Ascending aorta (tissue), 2 donors: ENCODE results near the gene AR. TPM values are rescaled to one million over a fixed set of nuclear protein-coding genes. Genes with fewer than 3 reads are reported as not detected.

Source experiments
- DNase-seq, 2 donors: peaks; one replicate each; pipeline ENCODE4 v3.0.0-alpha.2; 2019; ENCODE audit warnings: low spot score in 2 of 2
- H3K27ac ChIP-seq, 2 donors: fragments of 200-600 bp; sonication (generic); one replicate each; pipeline ENCODE4 v1.5.1; 2016 to 2017; ENCODE audit warnings: mild to moderate bottlenecking in 1 of 2
- H3K27me3 ChIP-seq: fragments of 200-600 bp; sonication (generic); one replicate; pipeline ENCODE4 v1.5.1; 2017
- H3K36me3 ChIP-seq, 2 donors: fragments of 200-600 bp; sonication (generic); one replicate each; pipeline ENCODE4 v1.5.1; 2016
- H3K4me1 ChIP-seq, 2 donors: fragments of 200-600 bp; sonication (generic); one replicate each; pipeline ENCODE4 v1.5.1; 2016 to 2017; ENCODE audit warnings: mild to moderate bottlenecking in 1 of 2
- H3K4me3 ChIP-seq, 2 donors: fragments of 200-600 bp; sonication (generic); one replicate each; pipeline ENCODE4 v1.5.1; 2016 to 2017; ENCODE audit warnings: mild to moderate bottlenecking in 1 of 2
- H3K9me3 ChIP-seq, 2 donors: fragments of 200-600 bp; sonication (generic); one replicate each; pipeline ENCODE4 v1.5.1; 2016
- CTCF ChIP-seq, 3 experiments: fragments of 200-600 bp in 2 of 3; fragments of 450-650 bp in 1 of 3; sonication (generic) in 2 of 3; IDR thresholded peaks; one replicate each; pipeline ENCODE4 v1.5.1; 2016 to 2019; ENCODE audit warnings: antibody characterized with exemption in 3 of 3, mild to moderate bottlenecking in 1 of 3, moderate library complexity in 1 of 3
- intact Hi-C: fragments of 100-400 bp; cut with DNase I; formaldehyde crosslinking; loops from one replicate; pipeline ENCODE4 v1.15.1; 2023
- total RNA-seq: library from RNA; depleted of rRNA; stranded (reverse); fragments of >200 nt; gene quantifications from one replicate; pipeline ENCODE4 v1.1.0, GENCODE V29; 2016

The AR gene
- total RNA-seq, 1 donor from 2014 or later, result 16.3 TPM

GRCh38 chrX:67607466-67607865, 63.6 kb downstream of the AR start:
- no peak overlapping the region for H3K27ac ChIP-seq
- no peaks in the 10 kb centered on the region for H3K27me3 ChIP-seq
- no peaks in the 10 kb centered on the region for H3K36me3 ChIP-seq
- no peak for DNase-seq
- no peaks in the 10 kb centered on the region for H3K4me1 ChIP-seq
- TF ChIP-seq CTCF (IDR thresholded peaks at IDR 0.05), result no peak
- no peak overlapping the region for H3K4me3 ChIP-seq
- intact Hi-C loops, result no loop called here
- H3K9me3 ChIP-seq, result no peaks in the 10 kb centered on the region

- DNase-seq, result no peak
- intact Hi-C loops, result no loop called here
- Histone ChIP-seq H3K36me3 (no peaks in the 10 kb centered on the region), H3K4me1 (no peaks in the 10 kb centered on the region), H3K27me3 (no peaks in the 10 kb centered on the region), H3K9me3 (peaks cover 0 to 14% of the 10 kb centered on the region in 2 donors), H3K27ac (no peak overlapping the region), H3K4me3 (no peak overlapping the region)
- no peak for TF ChIP-seq CTCF (IDR thresholded peaks at IDR 0.05)
These were observed 66.5 kb downstream of the AR start for GRCh38 chrX:67610282-67610681.

DNA sequence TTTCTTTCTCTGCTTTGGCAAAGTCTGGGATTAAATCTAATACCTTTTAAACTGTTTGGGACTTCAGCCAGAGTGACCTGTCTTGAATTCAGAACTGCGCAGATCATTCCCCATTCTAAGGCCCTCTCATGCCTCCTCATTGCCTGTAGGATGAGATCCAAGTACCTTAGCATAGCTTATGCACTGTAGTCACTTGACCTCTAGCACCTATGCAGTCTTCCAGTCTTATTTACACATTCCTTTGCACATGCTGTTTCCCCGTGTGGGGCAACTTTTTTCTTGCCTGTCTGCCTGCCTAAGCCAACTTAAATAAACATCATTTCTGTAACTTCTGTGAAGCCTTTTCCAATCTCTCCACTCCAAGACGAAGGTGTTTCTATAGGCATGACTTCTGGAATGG, 68.4 kb downstream of the AR start:
- peaks cover 0 to 17% of the 10 kb centered on the region in 2 donors for H3K9me3 ChIP-seq
- TF ChIP-seq CTCF (IDR thresholded peaks at IDR 0.05), result no peak
- intact Hi-C loops, result no loop called here

GRCh38 chrX:67613366-67613765, 69.5 kb downstream of the AR start:
- H3K9me3 ChIP-seq, result peaks cover 0 to 17% of the 10 kb centered on the region in 2 donors
- intact Hi-C loops, result no loop called here
- H3K4me1 ChIP-seq, result no peaks in the 10 kb centered on the region
- no peak overlapping the region for H3K27ac ChIP-seq
- no peaks in the 10 kb centered on the region for H3K27me3 ChIP-seq
- H3K36me3 ChIP-seq, result no peaks in the 10 kb centered on the region
- no peak for DNase-seq
- H3K4me3 ChIP-seq, result no peak overlapping the region
- TF ChIP-seq CTCF (IDR thresholded peaks at IDR 0.05), result no peak

More for the DNA sequence above, 68.4 kb downstream of the AR start:
- H3K27ac ChIP-seq, result no peak overlapping the region
- no peaks in the 10 kb centered on the region for H3K27me3 ChIP-seq
- DNase-seq, result no peak
- no peaks in the 10 kb centered on the region for H3K36me3 ChIP-seq
- H3K4me3 ChIP-seq, result no peak overlapping the region
- H3K4me1 ChIP-seq, result no peaks in the 10 kb centered on the region

- no peak for DNase-seq
- no peaks in the 10 kb centered on the region for H3K4me1 ChIP-seq
- no peak overlapping the region for H3K4me3 ChIP-seq
- intact Hi-C loops, result no loop called here
- no peaks in the 10 kb centered on the region for H3K27me3 ChIP-seq
- H3K27ac ChIP-seq, result no peak overlapping the region
- H3K9me3 ChIP-seq, result peaks cover 0 to 17% of the 10 kb centered on the region in 2 donors
- no peak for TF ChIP-seq CTCF (IDR thresholded peaks at IDR 0.05)
- H3K36me3 ChIP-seq, result no peaks in the 10 kb centered on the region
These were observed 70.2 kb downstream of the AR start for GRCh38 chrX:67613996-67614395.

DNA sequence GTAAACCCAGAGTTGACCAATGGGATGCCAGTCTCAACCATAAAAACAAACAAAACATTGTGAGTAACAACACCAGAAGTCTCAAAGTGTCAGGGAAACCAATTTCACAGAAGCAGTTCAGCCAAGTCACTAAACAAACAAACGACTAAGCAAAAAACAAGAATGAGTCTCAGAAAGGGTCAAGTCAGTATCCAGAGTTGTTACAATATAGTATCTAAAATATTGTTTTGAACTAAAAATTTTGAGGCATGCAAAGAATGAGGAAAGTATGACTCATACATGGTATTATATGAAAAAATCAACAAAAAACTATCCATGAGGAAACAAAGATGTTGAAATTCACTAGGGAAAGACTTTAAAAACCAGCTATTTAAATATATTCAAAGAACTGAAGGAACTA, 70.6 kb downstream of the AR start:
- no peak overlapping the region for H3K27ac ChIP-seq
- no peak for DNase-seq
- peaks cover 0 to 17% of the 10 kb centered on the region in 2 donors for H3K9me3 ChIP-seq
- no peak for TF ChIP-seq CTCF (IDR thresholded peaks at IDR 0.05)
- no peak overlapping the region for H3K4me3 ChIP-seq
- H3K27me3 ChIP-seq, result no peaks in the 10 kb centered on the region
- H3K4me1 ChIP-seq, result no peaks in the 10 kb centered on the region
- no peaks in the 10 kb centered on the region for H3K36me3 ChIP-seq
- intact Hi-C loops, result no loop called here
